HEK293T (cell line): ENCODE results near the gene CYP26C1.

ENCODE experiments used
- CTCF ChIA-PET: fragments of 350-600 bp; formaldehyde crosslinking; extraction: SDS; loops from one replicate; lab custom pipeline; 2021; ENCODE audit warnings: antibody characterized with exemption, inconsistent platforms; lab: Yijun Ruan, JAX
- POLR2A ChIA-PET: fragments of 350-600 bp; formaldehyde crosslinking; extraction: SDS; loops from one replicate; lab custom pipeline; 2020; ENCODE audit warnings: antibody characterized with exemption, inconsistent platforms; lab: Yijun Ruan, JAX
- DNase-seq: peaks from one replicate; pipeline ENCODE4 v3.0.0; 2012; ENCODE audit warnings: mixed read lengths; ENCODE audit errors: extremely low spot score
- ARNT ChIP-seq: fragments of 450-650 bp; IDR thresholded peaks from 2 replicates; pipeline ENCODE4 v1.6.1; 2017; ENCODE audit warnings: mild to moderate bottlenecking
- BHLHE40 ChIP-seq: fragments of 450-650 bp; IDR thresholded peaks from 2 replicates; pipeline ENCODE4 v1.6.1; 2016; ENCODE audit warnings: mild to moderate bottlenecking, moderate library complexity, borderline replicate concordance
- CTBP1 ChIP-seq: fragments of 450-650 bp; IDR thresholded peaks from 2 replicates; pipeline ENCODE4 v1.6.1; 2016; ENCODE audit warnings: borderline replicate concordance
- ELF4 ChIP-seq: fragments of 450-650 bp; IDR thresholded peaks from 2 replicates; pipeline ENCODE4 v1.6.1; 2017; ENCODE audit warnings: antibody characterized with exemption
- FOXA1 ChIP-seq: fragments of 450-650 bp; IDR thresholded peaks from 2 replicates; pipeline ENCODE4 v1.6.1; 2016; ENCODE audit warnings: mild to moderate bottlenecking
- FOXK2 ChIP-seq: fragments of 450-650 bp; IDR thresholded peaks from 2 replicates; pipeline ENCODE4 v1.6.1; 2016; ENCODE audit warnings: mild to moderate bottlenecking
- FOXM1 ChIP-seq: fragments of 450-650 bp; IDR thresholded peaks from 2 replicates; pipeline ENCODE4 v1.6.1; 2017; ENCODE audit warnings: mild to moderate bottlenecking, borderline replicate concordance
- HDGF ChIP-seq: fragments of 450-650 bp; IDR thresholded peaks from 2 replicates; pipeline ENCODE4 v1.6.1; 2017; ENCODE audit warnings: antibody characterized with exemption, borderline replicate concordance
- L3MBTL2 ChIP-seq: fragments of 450-650 bp; conservative IDR thresholded peaks from 2 replicates; pipeline ENCODE4 v1.6.1; 2016; ENCODE audit warnings: mild to moderate bottlenecking
- LEF1 ChIP-seq: fragments of 450-650 bp; IDR thresholded peaks from 2 replicates; pipeline ENCODE4 v1.6.1; 2017; ENCODE audit warnings: mild to moderate bottlenecking, borderline replicate concordance
- NFRKB ChIP-seq: fragments of 450-650 bp; IDR thresholded peaks from 2 replicates; pipeline ENCODE4 v1.6.1; 2016; ENCODE audit warnings: mild to moderate bottlenecking, moderate library complexity
- PKNOX1 ChIP-seq: fragments of 450-650 bp; IDR thresholded peaks from 2 replicates; pipeline ENCODE4 v1.6.1; 2016
- SP1 ChIP-seq: fragments of 450-650 bp; IDR thresholded peaks from 2 replicates; pipeline ENCODE4 v1.6.1; 2017
- SUZ12 ChIP-seq: fragments of 450-650 bp; IDR thresholded peaks from 2 replicates; pipeline ENCODE4 v1.6.1; 2016; ENCODE audit warnings: mild to moderate bottlenecking
- TARDBP ChIP-seq: fragments of 450-650 bp; IDR thresholded peaks from 2 replicates; pipeline ENCODE4 v1.6.1; 2016
- ZNF384 ChIP-seq: fragments of 450-650 bp; IDR thresholded peaks from 2 replicates; pipeline ENCODE4 v1.6.1; 2016

CYP26C1 gene

DNA sequence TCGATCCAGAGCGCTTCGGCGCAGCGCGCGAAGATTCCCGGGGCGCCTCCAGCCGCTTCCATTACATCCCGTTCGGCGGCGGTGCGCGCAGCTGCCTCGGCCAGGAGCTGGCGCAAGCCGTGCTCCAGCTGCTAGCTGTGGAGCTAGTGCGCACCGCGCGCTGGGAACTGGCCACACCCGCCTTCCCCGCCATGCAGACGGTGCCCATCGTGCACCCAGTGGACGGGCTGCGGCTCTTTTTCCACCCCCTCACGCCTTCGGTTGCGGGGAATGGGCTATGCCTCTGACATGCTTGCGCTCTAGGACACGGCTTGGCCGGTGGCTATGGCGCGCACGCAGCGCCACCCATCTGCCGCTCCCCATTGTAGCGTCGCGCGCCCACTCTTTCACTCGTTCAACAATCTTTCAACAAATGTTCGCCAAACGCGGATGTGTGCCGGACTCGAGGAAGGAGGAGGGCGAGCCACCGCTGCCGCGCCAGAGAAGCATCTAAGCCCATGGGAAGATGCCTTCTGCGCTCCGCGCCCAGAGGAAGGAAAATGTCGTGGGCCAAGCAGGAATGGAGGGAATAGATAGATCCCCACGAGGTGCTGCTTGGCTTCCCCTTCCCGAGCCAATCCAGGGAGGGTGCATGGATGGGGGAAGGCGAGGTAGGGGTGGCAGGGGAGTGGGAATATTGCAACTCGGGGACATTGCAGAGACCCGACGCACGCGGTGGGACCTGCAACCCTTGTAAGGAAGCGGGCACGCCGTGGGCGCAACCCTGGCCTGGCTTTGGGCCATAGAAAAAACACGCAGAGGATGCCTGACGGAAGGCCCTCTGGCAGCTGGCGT lies 8.0 kb downstream of the CYP26C1 start:
- no peak for DNase-seq
- ChIA-PET CTCF (no interaction called here), POLR2A (no interaction called here)
- no peak for TF ChIP-seq BHLHE40
- TF ChIP-seq L3MBTL2 = no peak
- no peak for TF ChIP-seq ARNT
- no peak for TF ChIP-seq SUZ12
- no peak for TF ChIP-seq LEF1
- TF ChIP-seq FOXK2 = no peak
- no peak for TF ChIP-seq HDGF
- no peak for TF ChIP-seq FOXA1
- no peak for TF ChIP-seq NFRKB
- no peak for TF ChIP-seq ELF4
- no peak for TF ChIP-seq TARDBP
- TF ChIP-seq PKNOX1 = no peak
- TF ChIP-seq CTBP1 = no peak
- TF ChIP-seq FOXM1 = no peak
- no peak for TF ChIP-seq ZNF384
- no peak for TF ChIP-seq SP1

GRCh38 chr10:93069245-93069561 lies 8.6 kb downstream of the CYP26C1 start:
- no peak for DNase-seq
- no peak for TF ChIP-seq ARNT
- TF ChIP-seq BHLHE40 = no peak
- no peak for TF ChIP-seq SUZ12
- TF ChIP-seq CTBP1 = no peak
- TF ChIP-seq FOXM1 = no peak
- no peak for TF ChIP-seq ZNF384
- no peak for TF ChIP-seq TARDBP
- no peak for TF ChIP-seq PKNOX1
- TF ChIP-seq HDGF = no peak
- POLR2A ChIA-PET = no interaction called here
- CTCF ChIA-PET = no interaction called here

DNA sequence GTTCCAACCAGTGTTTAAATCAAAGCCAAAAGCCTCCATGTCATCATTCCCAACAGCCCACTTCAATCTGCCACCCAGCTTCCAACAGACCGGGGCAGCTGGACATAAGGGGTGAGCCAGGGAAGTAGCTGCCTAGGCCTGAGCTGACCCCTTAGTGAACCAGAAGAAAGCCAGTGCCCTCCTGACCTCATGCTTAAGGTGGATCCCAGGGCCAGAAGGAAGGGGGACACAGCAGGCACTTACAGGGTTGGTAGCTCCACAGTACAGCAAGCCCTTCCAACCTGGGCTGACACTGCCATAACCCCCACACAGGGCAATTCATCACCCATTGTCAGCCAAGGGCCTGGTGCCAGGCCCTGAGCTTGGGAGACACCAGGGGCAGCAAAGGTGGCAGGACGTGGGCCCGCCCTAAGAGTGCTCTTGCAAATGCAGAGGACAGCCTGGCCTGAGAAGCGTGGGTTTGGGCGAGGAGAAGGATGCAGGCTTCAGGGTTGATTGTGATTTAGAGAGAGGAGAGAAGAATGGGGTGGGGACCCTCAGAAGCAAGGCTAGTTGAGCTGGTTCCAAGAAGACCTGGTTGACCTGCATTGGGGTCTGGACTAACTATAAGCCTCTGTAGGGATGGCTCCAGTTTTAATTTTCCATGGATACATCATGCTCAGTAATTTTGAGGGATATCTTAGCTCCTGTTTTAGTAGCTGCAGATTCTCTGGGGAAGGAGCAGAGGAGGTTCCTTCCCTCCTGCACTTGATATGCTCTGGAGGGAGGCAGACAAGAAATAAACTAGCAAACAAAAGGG lies 10.0 kb downstream of the CYP26C1 start:
- ChIA-PET CTCF (no interaction called here), POLR2A (interaction anchor here (0.6 kb wide), 1 partner anchor 744 kb away, joined by 3 read pairs; no protein-coding TSS in a partner anchor)
- no peak for DNase-seq
- no peak for TF ChIP-seq PKNOX1
- no peak for TF ChIP-seq FOXM1
- no peak for TF ChIP-seq ZNF384
- no peak for TF ChIP-seq NFRKB
- no peak for TF ChIP-seq L3MBTL2
- TF ChIP-seq FOXA1 = no peak

DNA sequence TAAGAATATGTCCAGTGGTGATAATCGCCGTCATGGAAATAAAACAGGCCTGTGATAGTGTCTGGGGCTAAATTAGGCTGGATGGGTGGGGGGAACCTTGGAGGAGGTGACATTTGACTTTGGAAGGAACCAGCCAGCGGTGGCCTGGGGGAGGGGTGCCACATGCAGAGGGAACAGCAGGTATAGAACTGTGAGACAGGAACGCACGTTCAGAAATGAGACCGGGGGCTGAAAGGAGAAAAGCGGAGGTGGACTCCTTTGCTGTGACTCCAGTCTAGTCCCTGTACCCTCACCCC lies 10.5 kb downstream of the CYP26C1 start:
- CTCF ChIA-PET = no interaction called here
- DNase-seq = no peak
- no peak for TF ChIP-seq BHLHE40
- no peak for TF ChIP-seq NFRKB
- no peak for TF ChIP-seq CTBP1
- TF ChIP-seq TARDBP = no peak
- TF ChIP-seq L3MBTL2 = no peak
- TF ChIP-seq HDGF = no peak
- no peak for TF ChIP-seq SUZ12
- TF ChIP-seq ARNT = no peak
- no peak for TF ChIP-seq FOXA1
- no peak for TF ChIP-seq FOXM1
- no peak for TF ChIP-seq ELF4
- no peak for TF ChIP-seq FOXK2
- TF ChIP-seq PKNOX1 = no peak
- POLR2A ChIA-PET = no interaction called here

DNA sequence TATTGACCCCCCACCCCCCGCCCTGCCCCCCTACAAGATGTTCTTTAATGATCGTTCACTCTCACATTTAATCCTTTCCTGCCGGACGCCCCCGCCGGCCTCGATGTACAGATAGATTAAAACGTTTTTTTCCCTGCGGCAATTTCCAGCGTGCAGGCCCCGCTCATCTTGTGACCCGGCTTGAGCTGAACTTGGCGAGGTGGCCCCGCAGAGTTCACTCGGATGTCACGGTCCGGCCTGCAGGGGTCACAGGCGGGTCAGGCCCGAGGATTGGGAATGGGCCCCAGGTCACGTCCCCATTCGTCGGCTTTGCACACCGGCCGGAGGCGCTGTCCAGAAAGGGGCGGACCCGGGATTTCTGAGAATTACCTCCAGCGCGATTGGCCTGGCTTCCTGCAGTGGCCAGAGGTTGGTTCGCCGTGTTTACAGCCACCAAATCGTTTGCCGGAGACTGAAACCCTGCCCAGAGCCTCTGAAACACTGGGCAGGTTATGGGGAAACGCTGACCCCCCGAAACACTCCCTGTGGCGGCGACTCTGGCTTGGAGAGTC lies 11.2 kb downstream of the CYP26C1 start:
- no peak for DNase-seq
- CTCF ChIA-PET = interaction anchor here (1.0 kb wide), 1 partner anchor 44 kb away, joined by 3 read pairs; no protein-coding TSS in a partner anchor
- POLR2A ChIA-PET = no interaction called here
- TF ChIP-seq CTBP1 = no peak
- no peak for TF ChIP-seq FOXA1
- no peak for TF ChIP-seq BHLHE40
- TF ChIP-seq SP1 = no peak
- no peak for TF ChIP-seq L3MBTL2
- TF ChIP-seq FOXM1 = no peak
- no peak for TF ChIP-seq FOXK2
- TF ChIP-seq LEF1 = no peak
- TF ChIP-seq TARDBP = no peak
- TF ChIP-seq ZNF384 = no peak
- TF ChIP-seq ARNT = no peak
- no peak for TF ChIP-seq ELF4
